Ramos (cell line): ENCODE data around the gene OR6N2.

Experiments
- in situ Hi-C: fragments of 300-500 bp; cut with MboI; formaldehyde crosslinking; loops from one replicate; pipeline ENCODE4 v1.14.3; 2022; ENCODE audit warnings: low sequenced_read_pairs; ENCODE audit not compliant: unreplicated experiment

The OR6N2 gene

GRCh38 chr1:158771950-158772866 is 8.8 kb downstream of the OR6N2 start, which contains the start of gene OR6N1:
TSS of gene OR6N1 (minus strand) at chr1:158772195. CDS start at chr1:158766682, 5,513 bp downstream.
- in situ Hi-C loops, result no loop called here

GRCh38 chr1:158754420-158754819 is 26.6 kb downstream of the OR6N2 start, which contains the start of gene OR6K6:
TSS of gene OR6K6 (plus strand) at chr1:158754720. CDS start at chr1:158754888, 168 bp downstream.
- in situ Hi-C loops, result no loop called here

GRCh38 chr1:158752155-158752712 is 28.8 kb downstream of the OR6N2 start:
- in situ Hi-C loops, result no loop called here

- in situ Hi-C loops, result no loop called here
These were observed 45.2 kb downstream of the OR6N2 start for GRCh38 chr1:158735848-158736247.

GRCh38 chr1:158732524-158732923 is 48.5 kb downstream of the OR6N2 start:
- in situ Hi-C loops, result no loop called here

- in situ Hi-C loops, result no loop called here
These were observed 49.3 kb downstream of the OR6N2 start for GRCh38 chr1:158731707-158732106.

- in situ Hi-C loops, result no loop called here
These were observed 50.6 kb downstream of the OR6N2 start for GRCh38 chr1:158730453-158730852.

GRCh38 chr1:158728510-158729225 is 52.3 kb downstream of the OR6N2 start:
- in situ Hi-C loops, result no loop called here

- in situ Hi-C loops, result no loop called here
These were observed 56.6 kb downstream of the OR6N2 start for GRCh38 chr1:158724442-158724841.
